ENCODE measurements around the gene CCDC88B.

DNA sequence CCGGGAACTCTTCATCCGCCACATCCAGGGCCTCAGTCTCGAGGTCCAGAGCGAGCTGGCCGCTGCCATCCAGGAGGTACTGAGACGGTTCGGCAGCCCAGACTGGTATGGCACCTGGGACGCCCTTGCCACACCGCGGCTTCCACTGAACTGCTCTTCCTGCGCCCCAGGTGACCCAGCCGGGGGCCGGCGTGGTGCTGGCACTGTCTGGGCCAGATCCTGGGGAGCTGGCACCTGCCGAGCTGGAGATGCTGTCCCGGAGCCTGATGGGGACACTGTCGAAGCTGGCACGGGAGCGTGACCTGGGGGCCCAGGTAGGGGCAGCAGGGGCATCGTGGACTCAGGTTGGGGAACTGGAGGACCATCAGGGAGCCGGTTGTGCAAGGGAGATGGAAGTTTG is 1.4 kb downstream of the CCDC88B start:
- TF ChIP-seq SUZ12 (IDR thresholded peaks at IDR 0.05; ENCODE audit: extremely low read depth, insufficient read depth, insufficient read length) (no peak), YY1 (IDR thresholded peaks at IDR 0.05; ENCODE audit: insufficient read depth, insufficient read length) (no peak), ZNF274 (IDR thresholded peaks at IDR 0.05; ENCODE audit: low read depth, low read length) (no peak)
